ENCODE results near the gene RFT1. TPM values are rescaled to one million over a fixed set of nuclear protein-coding genes. Genes with fewer than 3 reads are reported as not detected.

The RFT1 gene
- total and polyA plus RNA-seq, 2 of the 13 experiments (the other 11 are each of a cell fraction or from before 2014, with no cell fraction given), result 23.2 to 37.0 TPM

DNA sequence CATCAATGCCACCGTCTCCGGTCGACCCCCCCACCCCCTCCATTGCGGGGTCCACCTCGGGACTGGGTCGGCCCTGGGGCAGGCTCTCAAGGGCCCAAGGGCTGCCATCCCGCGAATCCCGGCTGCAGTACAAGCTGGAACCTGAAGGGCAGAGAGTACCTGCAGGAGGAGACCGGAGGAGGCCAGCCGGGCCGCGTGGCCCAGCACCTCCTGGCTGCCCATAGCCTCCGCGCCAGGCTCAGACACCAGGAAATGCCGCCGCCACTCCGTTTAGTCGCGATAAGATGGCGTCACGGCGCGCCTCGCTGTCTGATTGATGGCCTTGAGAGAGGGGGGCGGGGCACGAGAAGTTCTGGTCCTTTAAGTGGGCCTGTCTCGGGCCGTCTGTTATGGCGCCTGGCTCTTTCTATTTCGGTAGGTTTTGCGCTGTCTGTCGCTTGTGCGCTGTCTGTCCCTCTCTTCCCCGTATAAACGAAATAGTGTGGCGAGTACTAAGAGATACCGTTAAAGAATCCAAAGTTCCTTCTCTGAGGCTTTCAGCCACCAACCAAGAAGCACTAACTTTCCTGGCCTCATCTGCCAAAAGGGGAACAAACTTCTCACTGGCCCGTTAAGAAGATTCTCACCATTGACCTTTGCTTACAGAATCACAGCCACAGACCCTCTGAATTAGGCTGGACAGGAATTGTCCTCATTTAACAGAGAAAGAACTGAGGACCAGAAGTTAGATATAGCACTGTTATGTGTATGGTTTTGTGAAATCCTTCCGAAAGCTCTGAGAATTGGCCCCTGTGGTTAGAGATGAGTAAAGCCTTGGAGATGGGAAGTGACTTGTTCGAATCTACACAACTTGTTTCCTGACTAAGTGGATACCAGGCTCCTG lies at the start of gene RFT1 (continued):
- TF ChIP-seq, protein P1, sequence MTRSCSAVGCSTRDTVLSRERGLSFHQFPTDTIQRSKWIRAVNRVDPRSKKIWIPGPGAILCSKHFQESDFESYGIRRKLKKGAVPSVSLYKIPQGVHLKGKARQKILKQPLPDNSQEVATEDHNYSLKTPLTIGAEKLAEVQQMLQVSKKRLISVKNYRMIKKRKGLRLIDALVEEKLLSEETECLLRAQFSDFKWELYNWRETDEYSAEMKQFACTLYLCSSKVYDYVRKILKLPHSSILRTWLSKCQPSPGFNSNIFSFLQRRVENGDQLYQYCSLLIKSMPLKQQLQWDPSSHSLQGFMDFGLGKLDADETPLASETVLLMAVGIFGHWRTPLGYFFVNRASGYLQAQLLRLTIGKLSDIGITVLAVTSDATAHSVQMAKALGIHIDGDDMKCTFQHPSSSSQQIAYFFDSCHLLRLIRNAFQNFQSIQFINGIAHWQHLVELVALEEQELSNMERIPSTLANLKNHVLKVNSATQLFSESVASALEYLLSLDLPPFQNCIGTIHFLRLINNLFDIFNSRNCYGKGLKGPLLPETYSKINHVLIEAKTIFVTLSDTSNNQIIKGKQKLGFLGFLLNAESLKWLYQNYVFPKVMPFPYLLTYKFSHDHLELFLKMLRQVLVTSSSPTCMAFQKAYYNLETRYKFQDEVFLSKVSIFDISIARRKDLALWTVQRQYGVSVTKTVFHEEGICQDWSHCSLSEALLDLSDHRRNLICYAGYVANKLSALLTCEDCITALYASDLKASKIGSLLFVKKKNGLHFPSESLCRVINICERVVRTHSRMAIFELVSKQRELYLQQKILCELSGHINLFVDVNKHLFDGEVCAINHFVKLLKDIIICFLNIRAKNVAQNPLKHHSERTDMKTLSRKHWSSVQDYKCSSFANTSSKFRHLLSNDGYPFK (CRISPR knock-in tag; IDR thresholded peaks at IDR 0.05; ENCODE audit: borderline replicate concordance), result peak; percentile 89
- no peak for TF ChIP-seq ZFP1 (CRISPR knock-in tag; IDR thresholded peaks at IDR 0.05)
- no peak for TF ChIP-seq ZNF703 (CRISPR knock-in tag; IDR thresholded peaks at IDR 0.05; ENCODE audit: borderline replicate concordance)
- no peak for TF ChIP-seq GATA4 (IDR thresholded peaks at IDR 0.05; ENCODE audit: borderline replicate concordance, low read depth)
- TF ChIP-seq ZNF274 (CRISPR knock-in tag; IDR thresholded peaks at IDR 0.05), result peak; percentile 61
- TF ChIP-seq, protein P2, sequence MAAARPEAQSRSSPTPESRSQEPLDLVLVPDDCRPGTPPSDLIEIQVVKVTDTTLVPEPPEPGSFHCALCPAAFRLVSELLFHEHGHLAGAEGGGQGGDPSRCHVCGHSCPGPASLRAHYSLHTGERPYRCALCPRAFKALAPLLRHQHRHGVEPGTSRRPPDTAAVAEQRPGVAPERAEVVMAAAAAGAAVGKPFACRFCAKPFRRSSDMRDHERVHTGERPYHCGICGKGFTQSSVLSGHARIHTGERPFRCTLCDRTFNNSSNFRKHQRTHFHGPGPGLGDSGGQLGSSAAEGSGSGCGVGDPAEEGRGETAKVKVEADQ (CRISPR knock-in tag; IDR thresholded peaks at IDR 0.05; ENCODE audit: borderline replicate concordance), result peak; percentile 33; the same call in 1 of the 2 replicates
- TF ChIP-seq CENPX (CRISPR knock-in tag; IDR thresholded peaks at IDR 0.05), result no peak
- no peak for TF ChIP-seq HHEX (CRISPR knock-in tag; IDR thresholded peaks at IDR 0.05)
- TF ChIP-seq KDM3A (CRISPR knock-in tag; IDR thresholded peaks at IDR 0.05; ENCODE audit: low read depth), result peak; percentile 71
- TF ChIP-seq, protein P3, sequence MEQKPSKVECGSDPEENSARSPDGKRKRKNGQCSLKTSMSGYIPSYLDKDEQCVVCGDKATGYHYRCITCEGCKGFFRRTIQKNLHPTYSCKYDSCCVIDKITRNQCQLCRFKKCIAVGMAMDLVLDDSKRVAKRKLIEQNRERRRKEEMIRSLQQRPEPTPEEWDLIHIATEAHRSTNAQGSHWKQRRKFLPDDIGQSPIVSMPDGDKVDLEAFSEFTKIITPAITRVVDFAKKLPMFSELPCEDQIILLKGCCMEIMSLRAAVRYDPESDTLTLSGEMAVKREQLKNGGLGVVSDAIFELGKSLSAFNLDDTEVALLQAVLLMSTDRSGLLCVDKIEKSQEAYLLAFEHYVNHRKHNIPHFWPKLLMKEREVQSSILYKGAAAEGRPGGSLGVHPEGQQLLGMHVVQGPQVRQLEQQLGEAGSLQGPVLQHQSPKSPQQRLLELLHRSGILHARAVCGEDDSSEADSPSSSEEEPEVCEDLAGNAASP (CRISPR knock-in tag; IDR thresholded peaks at IDR 0.05; ENCODE audit: borderline replicate concordance), result peak; percentile 35; the same call in 1 of the 2 replicates
- TF ChIP-seq, protein P4, sequence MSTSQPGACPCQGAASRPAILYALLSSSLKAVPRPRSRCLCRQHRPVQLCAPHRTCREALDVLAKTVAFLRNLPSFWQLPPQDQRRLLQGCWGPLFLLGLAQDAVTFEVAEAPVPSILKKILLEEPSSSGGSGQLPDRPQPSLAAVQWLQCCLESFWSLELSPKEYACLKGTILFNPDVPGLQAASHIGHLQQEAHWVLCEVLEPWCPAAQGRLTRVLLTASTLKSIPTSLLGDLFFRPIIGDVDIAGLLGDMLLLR (CRISPR knock-in tag; IDR thresholded peaks at IDR 0.05), result peak; percentile 79
- TF ChIP-seq CHD2 (IDR thresholded peaks at IDR 0.05; ENCODE audit: low read depth, low read length), result peak; percentile 56; the same call in 1 of the 2 replicates
- peak; percentile 81; the same call in 1 of the 2 replicates for TF ChIP-seq PITX1 (CRISPR knock-in tag; IDR thresholded peaks at IDR 0.05)
- TF ChIP-seq ZBTB20 (CRISPR knock-in tag; IDR thresholded peaks at IDR 0.05; ENCODE audit: borderline replicate concordance, low read depth), result peak; percentile 85; the same call in 1 of the 2 replicates
- TF ChIP-seq ZC3H13 (CRISPR knock-in tag; IDR thresholded peaks at IDR 0.05), result no peak
- peak; percentile 82; the same call in 1 of the 2 replicates for TF ChIP-seq ZNF230 (CRISPR knock-in tag; IDR thresholded peaks at IDR 0.05)
- TF ChIP-seq ZNF235 (CRISPR knock-in tag; IDR thresholded peaks at IDR 0.05; ENCODE audit: borderline replicate concordance), result no peak; the same call in 1 of the 2 replicates
- no peak for TF ChIP-seq ZNF709 (CRISPR knock-in tag; IDR thresholded peaks at IDR 0.05)
- TF ChIP-seq, protein P5, sequence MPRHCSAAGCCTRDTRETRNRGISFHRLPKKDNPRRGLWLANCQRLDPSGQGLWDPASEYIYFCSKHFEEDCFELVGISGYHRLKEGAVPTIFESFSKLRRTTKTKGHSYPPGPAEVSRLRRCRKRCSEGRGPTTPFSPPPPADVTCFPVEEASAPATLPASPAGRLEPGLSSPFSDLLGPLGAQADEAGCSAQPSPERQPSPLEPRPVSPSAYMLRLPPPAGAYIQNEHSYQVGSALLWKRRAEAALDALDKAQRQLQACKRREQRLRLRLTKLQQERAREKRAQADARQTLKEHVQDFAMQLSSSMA (CRISPR knock-in tag; IDR thresholded peaks at IDR 0.05), result no peak
- no peak for TF ChIP-seq ZSCAN22 (CRISPR knock-in tag; IDR thresholded peaks at IDR 0.05)
- TF ChIP-seq ATF7 (IDR thresholded peaks at IDR 0.05), result no peak
- TF ChIP-seq ATF7 (CRISPR knock-in tag; IDR thresholded peaks at IDR 0.05), result 0 out of 2 replicates have a peak, but pooled peaks have one; percentile 21
- peak; percentile 93 for TF ChIP-seq HOXA3 (CRISPR knock-in tag; IDR thresholded peaks at IDR 0.05)
- TF ChIP-seq ZFYVE20 (CRISPR knock-in tag; IDR thresholded peaks at IDR 0.05; ENCODE audit: borderline replicate concordance, low read depth), result no peak
